T-helper 2 cell (primary cell): ENCODE data around the gene HTRA1.

Experiments used
- DNase-seq, 5 experiments: peaks; one replicate each; pipeline versions ENCODE4 v3.0.0 to v3.0.0-alpha.2; 2012 to 2022

Gene HTRA1

DNA sequence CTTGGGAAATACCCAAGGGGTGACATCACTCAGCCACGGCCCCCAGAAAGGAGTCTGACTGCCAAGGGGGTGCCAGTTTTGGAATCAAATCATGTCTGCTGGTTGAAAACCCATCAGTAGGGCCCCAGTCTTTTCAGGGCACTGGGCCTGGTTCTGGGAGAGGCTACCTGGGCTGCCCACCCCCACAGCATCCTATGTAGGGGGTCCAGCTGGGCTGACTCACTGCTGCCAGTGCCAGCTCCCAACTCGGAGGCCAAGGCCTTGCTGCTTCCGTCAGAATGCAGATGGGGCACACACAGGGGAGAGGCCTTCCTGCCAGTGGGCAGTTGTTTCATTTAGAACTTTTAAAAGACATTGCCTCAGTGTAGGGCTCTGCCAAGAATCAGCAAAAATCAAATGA, 59.7 kb downstream of the HTRA1 start:
- DNase-seq = no peak

DNA sequence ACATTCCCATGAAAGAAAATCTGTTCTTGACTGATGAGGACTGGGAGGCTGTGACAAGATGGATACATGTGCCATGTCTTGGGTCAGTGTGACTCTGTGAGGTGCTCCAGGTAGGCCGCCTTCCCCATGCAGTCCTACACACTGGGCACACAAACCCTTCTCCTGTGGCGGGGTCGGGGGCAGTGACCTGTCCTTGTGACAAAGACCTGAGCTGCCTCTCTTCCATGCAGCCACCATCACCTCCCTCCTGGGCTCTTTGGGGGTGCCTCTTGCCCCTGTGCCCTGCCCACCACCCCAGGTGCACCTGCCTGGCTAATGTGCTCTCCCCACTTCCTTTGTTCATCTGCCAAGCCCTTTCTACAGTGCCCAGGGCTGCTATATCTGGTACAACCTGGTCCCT, 63.5 kb downstream of the HTRA1 start:
- no peak for DNase-seq

DNA sequence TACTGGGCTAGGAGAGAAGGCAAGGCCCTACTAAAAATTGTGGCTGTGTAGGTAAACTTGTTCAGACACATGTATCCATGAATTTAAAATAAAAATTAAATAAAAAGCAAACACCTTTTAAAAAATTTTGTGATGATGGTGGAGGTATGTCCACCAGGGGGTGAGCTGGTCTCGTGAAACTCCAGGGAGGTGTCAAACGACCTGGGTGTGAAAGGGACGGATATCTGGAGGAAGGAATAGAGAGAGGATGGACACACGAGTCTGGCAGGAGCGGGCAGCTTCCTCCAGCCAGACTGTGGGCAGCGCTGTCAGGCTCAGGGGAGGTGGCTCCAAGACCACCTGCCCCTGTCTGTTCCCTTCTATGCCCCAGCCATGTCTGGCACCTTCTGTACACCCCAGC, 64.4 kb downstream of the HTRA1 start:
- DNase-seq = no peak

DNA sequence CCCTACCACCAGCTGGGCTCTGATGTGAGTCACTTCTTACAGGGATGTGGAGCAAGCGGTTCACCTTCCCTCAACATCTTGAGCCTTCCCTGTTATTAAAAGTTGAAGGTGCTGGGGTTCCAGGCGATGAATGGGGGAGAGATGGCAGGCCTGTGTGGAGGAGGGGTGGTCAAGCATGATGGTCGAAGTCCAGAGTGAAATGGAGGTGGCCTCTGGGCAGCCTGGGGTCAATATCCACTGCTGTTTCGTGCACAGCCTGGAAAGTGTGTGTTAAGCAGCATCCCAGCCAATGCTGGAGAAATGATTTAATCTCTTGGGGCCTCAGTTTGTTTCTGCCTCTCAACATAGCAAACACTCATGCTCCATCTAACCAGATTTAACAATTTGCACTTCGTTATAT, 65.5 kb downstream of the HTRA1 start:
- DNase-seq = no peak

DNA sequence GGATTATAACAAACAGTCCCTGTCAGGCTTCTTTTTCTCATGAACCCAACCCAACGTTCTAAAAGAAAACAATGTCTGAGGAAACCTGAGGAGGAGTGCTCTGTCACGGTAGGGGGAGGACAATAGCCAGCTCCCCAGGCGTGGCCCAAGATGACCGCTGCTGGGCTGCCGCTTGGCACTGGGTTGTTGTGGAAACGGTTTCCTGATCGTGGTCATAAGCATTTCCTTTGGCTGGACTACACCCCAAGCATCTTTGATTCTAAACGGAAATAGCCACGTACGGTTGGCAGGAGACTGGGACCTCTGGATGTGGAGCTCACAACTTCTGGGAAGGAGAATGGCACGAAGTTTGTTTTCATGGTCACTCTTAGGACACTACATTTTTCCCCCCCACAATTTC, 68.8 kb downstream of the HTRA1 start:
- no peak for DNase-seq

DNA sequence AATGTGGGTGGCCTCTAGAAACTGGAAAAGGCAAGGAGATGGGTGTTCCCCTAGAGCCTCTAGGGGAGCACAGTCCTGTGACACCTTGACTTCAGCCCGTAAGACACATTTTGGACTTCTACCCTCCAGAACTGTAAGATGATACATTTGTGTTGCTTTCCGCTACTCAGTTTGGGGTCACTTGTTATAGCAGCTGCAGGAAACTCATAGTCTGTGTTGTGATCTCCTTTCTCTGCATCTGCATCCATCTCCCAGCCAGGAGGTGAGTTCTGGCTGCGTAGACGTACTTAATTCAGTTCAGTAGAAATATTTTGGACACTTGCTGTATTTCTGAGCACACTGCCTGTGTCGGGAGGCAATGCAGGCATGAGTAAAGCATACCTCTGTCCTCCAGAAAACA, 69.9 kb downstream of the HTRA1 start:
- DNase-seq = no peak

DNA sequence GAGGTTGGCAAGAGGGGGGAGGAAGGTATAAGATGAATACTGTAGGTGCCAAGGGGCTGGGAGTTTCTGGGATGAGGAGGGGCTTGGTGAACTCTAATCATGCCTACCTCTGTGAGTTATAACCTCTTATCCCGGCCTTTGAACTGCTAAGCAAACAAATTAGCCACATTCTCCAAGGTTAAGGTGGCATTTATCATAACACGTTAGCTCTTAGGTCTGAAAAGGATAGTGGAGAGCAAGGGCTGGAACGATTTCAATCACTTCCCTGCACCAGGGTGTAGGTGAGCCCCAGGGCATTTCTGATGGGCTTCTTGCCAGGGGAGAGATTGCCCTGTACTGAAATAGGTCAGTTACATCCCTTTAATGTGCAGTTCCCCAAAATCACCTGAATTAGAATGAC, 70.6 kb downstream of the HTRA1 start:
- DNase-seq = no peak

DNA sequence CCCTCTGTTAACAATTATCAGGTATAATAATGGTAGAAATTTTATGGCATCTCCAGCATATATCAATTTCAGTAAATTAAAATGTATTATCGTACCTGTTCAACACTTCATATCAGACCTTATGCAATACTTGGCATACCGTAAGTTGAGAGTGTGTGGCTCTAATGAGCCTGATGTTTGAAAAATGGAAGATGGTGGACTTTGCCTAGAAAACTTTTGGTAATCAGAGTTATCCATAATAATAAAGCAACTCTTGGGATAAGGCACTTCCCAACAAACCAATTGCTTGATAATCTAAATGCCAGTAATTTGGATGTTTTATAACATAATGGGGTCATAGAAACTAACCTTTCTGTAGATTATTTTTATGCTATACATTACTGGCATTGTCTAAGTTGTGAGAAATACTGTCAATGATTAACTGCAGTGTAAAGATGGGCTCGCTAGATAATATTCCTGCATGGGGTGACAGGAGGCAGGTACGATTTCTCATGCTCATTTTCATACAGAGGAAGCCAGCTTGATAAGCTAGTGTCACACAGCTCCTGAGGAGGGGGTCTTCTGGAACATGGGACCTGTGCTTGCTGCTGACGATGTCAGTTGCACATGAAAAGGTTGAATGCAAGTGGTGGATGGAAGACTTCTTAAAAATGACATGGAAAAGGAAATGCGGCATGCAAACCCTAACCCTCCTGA, 71.4 kb downstream of the HTRA1 start:
- DNase-seq = no peak

DNA sequence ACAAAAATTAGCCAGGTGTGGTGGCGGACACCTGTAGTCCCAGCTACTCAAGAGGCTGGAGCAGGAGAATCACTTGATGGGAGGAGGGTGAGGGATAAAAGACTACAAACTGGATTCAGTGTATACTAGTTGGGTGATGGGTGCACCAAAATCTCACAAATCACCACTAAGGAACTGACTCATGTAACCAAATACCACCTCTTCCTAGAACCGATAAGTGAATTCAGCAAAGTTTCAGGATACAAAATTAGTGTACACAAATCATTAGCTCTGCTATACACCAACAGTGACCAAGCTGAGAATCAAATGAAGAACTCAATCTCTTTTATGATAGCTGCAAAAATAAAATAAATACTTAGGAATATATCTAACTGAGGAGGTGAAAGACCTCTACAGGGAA, 76.2 kb downstream of the HTRA1 start:
- DNase-seq = no peak

DNA sequence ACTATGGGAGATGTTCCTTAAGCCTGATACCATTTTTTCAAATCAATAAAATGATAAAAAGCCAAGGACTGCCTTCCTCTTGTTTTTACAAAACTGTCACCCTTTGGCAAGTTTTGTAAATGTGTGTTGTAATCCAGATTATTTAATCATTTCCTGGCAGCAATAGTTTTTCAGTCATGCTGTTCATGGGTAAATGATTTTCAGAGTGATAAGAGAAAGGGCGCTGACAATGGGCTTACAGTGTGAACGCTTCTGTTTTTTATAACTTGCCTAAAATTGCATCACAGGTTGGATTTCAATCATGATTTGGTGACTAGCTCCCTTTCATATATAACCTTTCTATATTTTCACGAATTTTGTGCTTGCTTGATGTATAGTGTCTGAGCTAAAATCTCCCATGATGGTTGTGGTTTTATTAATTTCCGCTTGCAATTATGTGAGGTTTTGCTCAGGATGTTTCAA, 80.2 kb downstream of the HTRA1 start:
- DNase-seq = peak in 2 of 5 experiments; percentile 37 to 55

DNA sequence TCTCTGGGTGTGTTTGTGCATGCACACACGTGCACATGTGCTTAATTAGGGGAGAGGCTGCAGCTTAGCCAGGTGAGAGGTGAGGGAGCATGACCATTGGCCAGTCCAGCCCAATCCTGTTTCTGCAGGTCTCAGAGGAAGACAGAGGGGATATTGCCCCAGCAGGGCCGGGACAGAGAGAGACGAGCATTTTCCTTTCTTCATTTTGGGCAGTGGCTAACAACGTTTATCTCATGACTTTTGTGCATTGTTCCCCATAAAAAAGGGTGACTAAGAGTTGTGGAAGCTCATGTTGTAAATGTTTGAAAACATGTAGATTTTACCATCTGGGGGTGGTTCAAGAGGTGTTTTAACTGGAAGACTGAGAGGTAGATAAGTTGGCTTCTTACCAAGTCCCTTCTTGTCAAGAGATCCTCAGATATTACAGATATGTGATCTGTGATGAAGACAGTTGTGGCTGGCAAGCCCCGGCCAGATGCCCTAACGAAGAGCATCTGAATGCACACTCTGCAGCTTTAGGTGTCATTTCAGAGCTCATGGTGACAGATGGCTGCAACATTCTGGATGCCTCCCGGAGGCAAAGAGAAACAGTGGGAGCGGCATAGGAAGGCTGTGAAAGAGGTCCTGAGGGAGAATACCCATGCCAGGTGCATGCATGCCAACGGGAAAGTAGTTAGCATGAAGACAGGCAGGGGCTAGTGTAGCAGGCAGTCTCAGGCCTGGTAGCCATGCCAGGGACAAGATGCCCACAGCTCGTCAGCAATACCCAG, 82.5 kb downstream of the HTRA1 start:
- no peak for DNase-seq

DNA sequence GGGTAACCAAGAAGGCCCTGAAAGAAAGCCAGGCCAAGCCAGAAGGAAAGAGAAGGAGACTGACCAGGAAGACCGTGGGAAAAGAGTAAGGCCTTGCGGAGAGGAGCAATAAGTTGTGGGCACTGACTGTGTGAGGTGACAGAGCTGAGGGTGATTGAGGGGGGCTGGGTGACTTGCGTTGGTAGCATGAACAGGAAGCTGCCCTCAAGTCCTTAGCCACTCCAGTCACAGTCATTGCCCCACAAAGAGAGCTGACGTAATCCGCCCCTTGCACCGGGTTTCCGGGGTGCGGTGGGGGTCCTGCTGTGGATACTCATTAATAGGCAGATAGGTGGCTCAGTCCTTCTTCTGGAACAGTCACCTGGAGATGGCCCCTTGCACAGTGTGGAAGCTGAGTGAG, 83.1 kb downstream of the HTRA1 start:
- peak in 1 of 5 experiments; percentile 51 for DNase-seq

DNA sequence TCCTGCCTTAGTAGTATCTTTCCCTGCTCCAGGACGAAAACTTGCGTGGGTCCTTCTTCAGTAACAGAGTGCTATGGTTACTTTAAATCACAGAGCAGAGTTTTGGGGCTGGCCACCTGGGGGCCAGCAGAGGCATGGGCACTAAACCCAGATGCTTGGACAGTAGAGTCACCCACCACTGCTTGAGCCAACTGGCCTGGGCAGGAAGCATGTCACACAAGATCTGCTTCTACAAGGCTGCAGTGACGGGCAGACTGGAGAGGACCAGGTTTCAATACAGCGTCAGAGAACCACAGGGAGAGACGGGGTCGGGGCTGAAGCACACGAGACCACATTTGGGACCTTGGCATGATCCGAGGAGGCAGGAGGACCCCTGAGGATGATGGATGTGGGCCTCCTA, 84.9 kb downstream of the HTRA1 start:
- DNase-seq = no peak

DNA sequence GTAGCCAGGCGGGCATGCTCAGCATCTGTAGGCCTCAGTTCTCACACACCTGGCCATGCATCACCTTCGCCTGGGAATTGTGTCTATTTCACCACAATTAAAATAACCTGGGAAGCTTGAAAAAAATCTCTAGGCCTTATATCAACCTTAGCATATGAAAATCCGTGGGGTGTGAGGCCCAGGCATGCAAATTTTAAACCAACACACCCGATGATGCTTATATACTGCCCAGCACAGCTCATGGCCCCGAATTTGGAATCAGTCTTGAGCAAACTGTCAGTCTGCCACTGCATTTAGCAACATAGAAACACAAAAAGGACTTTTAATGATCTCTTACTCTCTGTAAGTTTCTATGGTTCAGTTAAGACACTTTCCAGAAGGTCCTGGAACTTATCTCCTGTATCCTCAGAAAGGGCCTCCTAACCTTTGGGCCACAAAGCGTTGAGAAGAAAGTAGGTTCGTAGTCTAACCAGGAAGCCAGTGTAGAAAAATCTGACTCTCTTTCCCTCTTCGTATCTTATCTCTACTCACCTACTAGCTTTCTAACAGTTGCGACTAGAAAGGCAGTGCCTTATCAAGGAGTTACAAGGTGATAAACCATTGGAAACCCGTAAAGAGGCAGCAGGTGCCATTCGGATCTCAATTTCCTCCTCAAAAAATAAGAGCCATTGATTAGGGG, 87.2 kb downstream of the HTRA1 start:
- no peak for DNase-seq

DNA sequence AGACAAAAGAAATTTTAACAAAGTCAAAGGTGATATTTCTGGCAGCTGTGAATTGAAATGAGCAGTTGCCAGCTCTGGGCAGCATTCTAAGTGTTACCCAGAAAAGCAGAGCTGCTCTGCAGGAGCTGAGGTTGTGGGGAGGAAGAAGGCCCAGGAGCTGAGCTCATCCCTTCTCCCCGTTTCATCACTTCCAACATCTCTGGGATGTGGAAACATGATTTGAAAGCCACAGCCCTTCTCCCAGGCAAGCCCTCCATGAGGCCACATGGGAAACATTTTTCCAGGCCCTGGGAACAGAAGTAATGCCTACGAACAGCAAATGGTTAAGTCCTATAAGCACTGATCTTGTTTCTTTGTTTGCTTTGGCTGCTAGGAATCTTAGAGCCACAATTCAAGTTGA, 88.3 kb downstream of the HTRA1 start:
- no peak for DNase-seq

DNA sequence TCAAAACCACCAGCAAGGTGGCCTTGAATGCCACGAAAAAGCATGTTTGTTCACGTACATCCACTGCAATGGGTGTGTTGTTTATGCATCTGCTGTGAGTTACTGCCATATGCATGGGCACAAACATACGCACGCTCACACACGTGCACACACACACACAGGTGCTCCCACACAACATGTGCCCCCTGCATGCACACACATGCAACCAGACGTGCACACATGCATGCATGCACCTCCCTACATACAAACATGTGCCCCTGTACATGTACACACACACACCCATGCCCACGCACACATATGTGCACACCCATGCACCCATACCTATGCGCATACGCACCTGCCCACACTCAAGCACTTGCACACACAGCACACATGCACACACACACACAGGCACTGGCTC, 89.1 kb downstream of the HTRA1 start:
- no peak for DNase-seq

DNA sequence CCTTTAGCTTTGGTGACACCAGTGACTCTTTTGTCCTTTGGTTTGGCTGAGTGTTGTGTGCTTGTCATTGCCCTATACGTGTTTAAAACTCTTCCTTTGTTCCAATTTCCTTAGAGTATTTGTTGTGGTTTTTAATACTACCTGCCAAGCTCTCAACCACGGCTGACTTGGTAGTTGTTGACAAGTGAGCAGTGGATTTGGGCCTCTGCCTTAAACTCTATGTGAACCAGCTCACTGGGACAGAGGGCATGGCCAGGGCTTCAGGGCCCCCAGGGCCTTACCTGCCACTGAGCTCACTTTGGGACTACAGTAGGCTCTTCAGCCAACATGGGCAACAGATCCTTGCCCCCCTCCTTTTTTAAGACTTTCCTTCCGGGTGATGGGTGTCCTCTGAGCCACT, 89.6 kb downstream of the HTRA1 start:
- DNase-seq = no peak

DNA sequence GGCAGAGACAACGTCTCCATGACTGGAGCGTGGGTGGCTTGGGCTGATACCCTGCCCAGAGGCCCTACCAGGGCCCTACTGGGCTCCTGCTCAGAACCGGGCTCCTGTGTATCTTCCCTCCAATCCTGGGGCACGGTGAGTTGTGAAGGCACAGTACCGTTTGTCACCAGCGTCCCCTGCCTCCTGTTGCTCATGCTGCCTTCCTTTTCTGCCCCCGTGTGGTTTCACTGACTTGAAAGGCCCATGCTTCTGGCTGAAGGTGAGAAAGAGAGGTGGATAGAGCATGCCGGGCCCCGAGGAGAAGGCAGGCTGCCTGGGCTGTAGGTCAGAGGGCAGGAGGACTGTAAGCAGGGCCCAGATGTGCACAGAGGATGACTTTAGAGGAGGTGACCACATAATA, 90.1 kb downstream of the HTRA1 start:
- DNase-seq = peak in 4 of 5 experiments; percentile 12 to 51 (median 36)

DNA sequence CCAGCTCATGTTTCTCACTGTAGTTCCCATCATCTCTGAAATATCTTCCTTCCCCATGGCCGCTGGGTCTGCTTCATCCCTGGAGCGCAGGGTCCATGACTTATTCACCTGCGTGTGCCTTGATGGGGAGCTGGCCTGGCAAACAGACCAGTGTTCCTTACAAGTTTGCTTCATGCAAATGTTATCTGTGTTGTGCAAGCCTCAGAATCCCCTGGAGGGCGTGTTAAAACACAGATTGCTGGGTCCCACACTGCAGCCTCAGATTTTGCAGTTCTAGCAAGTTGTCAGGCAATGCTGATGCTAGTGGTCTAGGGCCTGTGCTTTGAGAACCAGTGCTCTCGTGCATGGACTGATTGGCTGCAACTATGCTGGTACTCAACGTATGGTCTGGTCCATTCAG, 92.0 kb downstream of the HTRA1 start:
- no peak for DNase-seq

DNA sequence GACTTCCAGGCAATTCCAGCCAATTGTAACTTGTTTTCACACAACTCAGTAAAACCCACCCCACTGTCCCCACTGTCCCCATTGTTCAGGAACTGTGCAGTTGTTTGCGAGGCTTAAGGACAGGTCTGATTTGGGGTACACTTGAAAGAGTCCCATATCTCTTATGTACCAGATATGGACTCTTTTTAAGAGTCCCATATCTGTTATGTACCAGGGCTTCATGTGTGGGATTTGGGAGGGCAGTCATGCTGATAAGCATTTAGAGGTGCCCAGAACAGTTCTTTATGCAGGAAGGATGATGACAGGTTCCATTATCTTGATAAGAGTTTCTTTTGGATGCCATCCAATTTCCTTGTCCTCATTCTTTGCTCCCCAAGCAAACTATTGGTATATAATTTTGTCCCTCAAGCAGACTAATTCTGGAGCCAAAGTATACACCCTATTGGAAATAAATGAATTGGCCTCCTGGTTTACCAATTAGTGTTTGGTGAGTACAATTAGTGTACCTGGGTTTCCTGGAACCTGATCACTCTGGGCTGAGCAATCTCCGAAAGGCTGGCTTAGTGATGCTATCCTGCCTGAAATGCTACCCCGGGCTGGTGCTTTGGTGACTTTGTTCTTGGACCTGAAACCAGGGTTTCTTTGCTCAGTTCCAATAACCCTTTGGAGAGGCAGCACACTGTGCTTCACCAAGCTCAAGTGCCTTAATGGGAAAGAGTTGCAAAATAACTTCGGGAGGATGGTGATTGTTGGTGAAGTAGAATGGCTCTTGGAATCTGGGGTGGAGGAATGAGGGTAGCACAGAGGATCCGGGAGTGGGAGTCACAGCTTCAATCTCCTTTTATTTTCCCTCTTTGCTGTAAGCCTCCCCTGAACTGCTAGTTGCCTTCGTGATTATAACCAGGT, 93.0 kb downstream of the HTRA1 start:
- no peak for DNase-seq

DNA sequence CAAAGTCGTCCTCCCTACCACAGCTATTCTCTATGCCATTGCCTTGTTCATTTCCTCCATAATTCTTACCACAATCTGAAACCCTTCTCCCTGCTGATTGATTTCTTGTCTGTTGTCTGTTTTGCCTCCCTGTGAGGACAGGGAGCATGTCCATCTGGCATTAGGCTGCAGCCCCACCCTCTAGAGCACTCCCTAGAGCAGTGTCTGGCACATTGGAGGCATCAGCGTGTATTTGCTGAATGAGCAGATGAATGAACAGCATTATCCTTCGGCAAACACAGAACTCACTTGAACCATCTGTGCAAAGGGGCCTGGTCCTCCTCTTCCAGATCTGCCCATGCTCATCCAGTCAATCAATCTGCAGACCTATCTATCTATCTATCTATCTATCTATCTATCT, 94.1 kb downstream of the HTRA1 start:
- no peak for DNase-seq

DNA sequence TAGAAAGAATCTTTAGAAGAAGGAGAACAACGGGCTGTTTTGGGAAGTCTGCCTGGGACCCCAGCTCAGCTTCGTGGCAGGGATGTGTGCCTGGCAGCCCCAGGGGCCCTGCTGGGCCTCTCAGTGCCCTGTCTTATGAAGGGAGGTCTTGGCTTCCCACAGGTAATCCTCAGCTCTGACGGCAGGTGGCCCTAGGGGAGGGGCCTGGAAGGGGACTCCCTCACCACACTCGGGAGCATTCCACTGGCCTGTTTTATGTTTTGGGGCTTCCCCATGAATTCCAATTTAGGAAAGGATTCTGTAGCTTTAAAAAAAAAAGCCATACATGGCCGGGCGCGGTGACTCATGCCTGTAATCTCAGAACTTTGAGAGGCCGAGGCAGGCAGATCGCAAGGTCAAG, 96.2 kb downstream of the HTRA1 start:
- no peak for DNase-seq

DNA sequence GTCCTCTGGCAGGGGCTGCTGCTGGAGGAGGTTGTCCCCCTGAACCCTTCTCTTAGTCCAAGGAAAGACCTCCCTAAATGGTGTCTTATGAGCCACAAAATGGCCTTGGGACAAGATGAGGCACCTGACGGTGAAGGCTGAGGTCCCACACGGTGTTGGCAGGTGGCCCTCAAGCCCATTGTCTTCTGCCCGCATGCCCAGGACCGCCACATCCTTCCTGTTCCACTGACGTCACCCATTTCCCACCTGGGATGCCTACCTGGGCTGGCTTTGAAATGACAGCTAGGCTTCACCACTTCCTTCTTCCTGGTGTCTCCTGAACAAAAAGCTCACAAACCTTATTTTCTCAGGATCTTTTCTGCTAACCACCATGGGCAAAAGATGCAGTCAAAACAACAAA, 97.1 kb downstream of the HTRA1 start:
- peak in 2 of 5 experiments; percentile 20 to 55 for DNase-seq
